Tibial artery (tissue), 4 donors: ENCODE results near the gene ARFIP1.
A peak's percentile ranks its signal among the peaks of the same experiment; 100 is the strongest.

Experiments used
- DNase-seq, 2 donors: peaks; one replicate each; pipeline ENCODE4 v3.0.0-alpha.2; 2019
- H3K27ac ChIP-seq, 2 donors: fragments of 200-600 bp; sonication (generic) in 1 of 2; 1 replicate in 1 of 2; 2 replicates in 1 of 2; pipeline ENCODE4 v1.5.1; 2018 to 2019; ENCODE audit warnings: mild to moderate bottlenecking in 1 of 2
- H3K27me3 ChIP-seq, 2 donors: fragments of 200-600 bp; sonication (generic) in 1 of 2; one replicate each; pipeline versions ENCODE4 v1.5.1 to v1.6.0; 2016 to 2019
- H3K36me3 ChIP-seq, 3 donors: fragments of 200-600 bp; sonication (generic) in 2 of 3; one replicate each; pipeline ENCODE4 v1.5.1; 2016 to 2019; ENCODE audit warnings: mild to moderate bottlenecking in 2 of 3
- H3K4me1 ChIP-seq, 4 donors: fragments of 200-600 bp; sonication (generic) in 2 of 4; 1 replicate in 3 of 4; 2 replicates in 1 of 4; pipeline ENCODE4 v1.5.1; 2016 to 2019
- H3K4me3 ChIP-seq, 2 donors: fragments of 200-600 bp; sonication (generic) in 1 of 2; 1 replicate in 1 of 2; 2 replicates in 1 of 2; pipeline ENCODE4 v1.5.1; 2018 to 2019; ENCODE audit warnings: mild to moderate bottlenecking in 2 of 2
- H3K9me3 ChIP-seq, 3 donors: fragments of 200-600 bp; sonication (generic) in 1 of 3; one replicate each; pipeline ENCODE4 v1.5.1; 2016 to 2019
- CTCF ChIP-seq, 2 experiments: fragments of 200-600 bp in 1 of 2; fragments of 450-650 bp in 1 of 2; IDR thresholded peaks; one replicate each; pipeline ENCODE4 v1.5.1; 2017 to 2019; ENCODE audit warnings: antibody characterized with exemption in 2 of 2, mild to moderate bottlenecking in 1 of 2, moderate library complexity in 1 of 2
- intact Hi-C: fragments of 100-400 bp; cut with DNase I; formaldehyde crosslinking; loops from one replicate; pipeline ENCODE4 v1.15.0; 2023; ENCODE audit warnings: low total_unique reads

The ARFIP1 gene

GRCh38 chr4:152935631-152936445 is 156.1 kb downstream of the ARFIP1 start, which contains the start of gene FHDC1:
Gene FHDC1 (plus strand): TSS chr4:152936323. CDS start chr4:152943058, 6,735 bp downstream.
- no peak for TF ChIP-seq CTCF (IDR thresholded peaks at IDR 0.05)
- intact Hi-C loops = no loop called here
- H3K36me3 ChIP-seq = no peaks in the 10 kb centered on the region
- H3K27me3 ChIP-seq = peaks cover 0 to 41% of the 10 kb centered on the region in 2 donors
- H3K4me1 ChIP-seq = peaks cover 0 to 33% (median 23%) of the 10 kb centered on the region in 4 donors
- DNase-seq = no peak
- no peak within 1 kb of the TSS for H3K27ac ChIP-seq
- no peaks in the 10 kb centered on the region for H3K9me3 ChIP-seq
- H3K4me3 ChIP-seq = peak within 1 kb of the TSS; percentile 54 to 70

GRCh38 chr4:152936446-152937335 is 156.9 kb downstream of the ARFIP1 start:
- H3K9me3 ChIP-seq = no peaks in the 10 kb centered on the region
- H3K27ac ChIP-seq = no peak overlapping the region
- H3K27me3 ChIP-seq = peaks cover 0 to 41% of the 10 kb centered on the region in 2 donors
- intact Hi-C loops = no loop called here
- no peak for DNase-seq
- TF ChIP-seq CTCF (IDR thresholded peaks at IDR 0.05) = no peak
- H3K4me1 ChIP-seq = peaks cover 0 to 33% (median 23%) of the 10 kb centered on the region in 4 donors
- peak overlapping the region; percentile 54 to 70 for H3K4me3 ChIP-seq
- no peaks in the 10 kb centered on the region for H3K36me3 ChIP-seq

GRCh38 chr4:152937336-152938236 is 157.8 kb downstream of the ARFIP1 start:
- Histone ChIP-seq H3K4me1 (peaks cover 0 to 33% (median 23%) of the 10 kb centered on the region in 4 donors), H3K27ac (no peak overlapping the region), H3K27me3 (peaks cover 0 to 41% of the 10 kb centered on the region in 2 donors), H3K9me3 (no peaks in the 10 kb centered on the region), H3K36me3 (no peaks in the 10 kb centered on the region), H3K4me3 (peak overlapping the region; percentile 54 to 70)
- DNase-seq = no peak
- intact Hi-C loops = no loop called here
- no peak for TF ChIP-seq CTCF (IDR thresholded peaks at IDR 0.05)

- DNase-seq = no peak
- no peaks in the 10 kb centered on the region for H3K9me3 ChIP-seq
- H3K27me3 ChIP-seq = peaks cover 0 to 41% of the 10 kb centered on the region in 2 donors
- no peak for TF ChIP-seq CTCF (IDR thresholded peaks at IDR 0.05)
- no peak overlapping the region for H3K27ac ChIP-seq
- intact Hi-C loops = no loop called here
- peaks cover 0 to 33% (median 23%) of the 10 kb centered on the region in 4 donors for H3K4me1 ChIP-seq
- H3K4me3 ChIP-seq = peak overlapping the region; percentile 54 to 70
- H3K36me3 ChIP-seq = no peaks in the 10 kb centered on the region
These were observed 158.6 kb downstream of the ARFIP1 start for GRCh38 chr4:152938237-152938947.
